Nephron progenitor cell (in vitro differentiated cells): ENCODE data around the gene ELMOD3.
A peak's percentile ranks its signal among the peaks of the same experiment; 100 is the strongest.
"Not testable (repeated sequence)": the region's sequence is repeated elsewhere in the genome, so short reads cannot be mapped to it uniquely, and the experiment has no call there.

Experiments used
- DNase-seq: peaks from one replicate; pipeline ENCODE4 v3.0.0; 2021
- H3K27ac Mint-ChIP-seq: 2 replicates; pipeline ENCODE4 v1.8.0; 2021; ENCODE audit warnings: mild to moderate bottlenecking, moderate library complexity, mixed read lengths
- H3K27me3 Mint-ChIP-seq: 2 replicates; pipeline ENCODE4 v1.8.0; 2021; ENCODE audit warnings: mild to moderate bottlenecking, low read depth, mixed read lengths; ENCODE audit not compliant: poor library complexity
- H3K36me3 Mint-ChIP-seq: 2 replicates; pipeline ENCODE4 v1.8.0; 2021; ENCODE audit warnings: low read depth, mixed read lengths
- H3K4me1 Mint-ChIP-seq: 2 replicates; pipeline ENCODE4 v1.8.0; 2021; ENCODE audit warnings: mixed read lengths
- H3K4me3 Mint-ChIP-seq: 2 replicates; pipeline ENCODE4 v1.8.0; 2021; ENCODE audit warnings: mild to moderate bottlenecking, moderate library complexity, mixed read lengths
- H3K9me3 Mint-ChIP-seq: 2 replicates; pipeline ENCODE4 v1.8.0; 2021; ENCODE audit warnings: mild to moderate bottlenecking, moderate library complexity, mixed read lengths
- CTCF ChIP-seq: fragments of 200-600 bp; sonication (generic); IDR thresholded peaks from 2 replicates; pipeline ENCODE4 v1.5.0; 2021; ENCODE audit warnings: antibody characterized with exemption

Gene ELMOD3

GRCh38 chr2:85323351-85323987 is 31.1 kb upstream of the ELMOD3 start:
- Mint-ChIP-seq H3K4me1 (peaks cover 45% of the 10 kb centered on the region), H3K4me3 (peak overlapping the region; percentile 5), H3K36me3 (peaks cover 67% of the 10 kb centered on the region)

GRCh38 chr2:85323988-85324367 is 30.6 kb upstream of the ELMOD3 start:
- not testable (repeated sequence) for H3K9me3 Mint-ChIP-seq, H3K27ac Mint-ChIP-seq, DNase-seq, H3K27me3 Mint-ChIP-seq
- H3K4me1 Mint-ChIP-seq = peaks cover 45% of the 10 kb centered on the region
- peak overlapping the region; percentile 5 for H3K4me3 Mint-ChIP-seq
- H3K36me3 Mint-ChIP-seq = peaks cover 61% of the 10 kb centered on the region

More at GRCh38 chr2:85323351-85323987, 31.1 kb upstream of the ELMOD3 start:
- TF ChIP-seq CTCF = no peak
- no peaks in the 10 kb centered on the region for H3K9me3 Mint-ChIP-seq
- no peaks in the 10 kb centered on the region for H3K27me3 Mint-ChIP-seq
- H3K27ac Mint-ChIP-seq = no peak overlapping the region
- DNase-seq = no peak

GRCh38 chr2:85324639-85325465 is 29.7 kb upstream of the ELMOD3 start:
- TF ChIP-seq CTCF = no peak
- Mint-ChIP-seq H3K27ac (no peak overlapping the region), H3K36me3 (peaks cover 54% of the 10 kb centered on the region), H3K4me3 (peak overlapping the region; percentile 97), H3K9me3 (no peaks in the 10 kb centered on the region), H3K4me1 (peaks cover 50% of the 10 kb centered on the region), H3K27me3 (no peaks in the 10 kb centered on the region)
- DNase-seq = no peak

- Mint-ChIP-seq H3K4me3 (peak overlapping the region; percentile 97), H3K9me3 (no peaks in the 10 kb centered on the region), H3K27ac (no peak overlapping the region), H3K4me1 (peaks cover 50% of the 10 kb centered on the region), H3K27me3 (no peaks in the 10 kb centered on the region), H3K36me3 (peaks cover 48% of the 10 kb centered on the region)
- DNase-seq = no peak
- no peak for TF ChIP-seq CTCF
These were observed 29.1 kb upstream of the ELMOD3 start for GRCh38 chr2:85325466-85325811.

GRCh38 chr2:85326406-85327159 is 28.0 kb upstream of the ELMOD3 start:
- no peak for DNase-seq
- Mint-ChIP-seq H3K4me1 (peaks cover 50% of the 10 kb centered on the region), H3K9me3 (no peaks in the 10 kb centered on the region), H3K4me3 (peak overlapping the region; percentile 97), H3K27ac (no peak overlapping the region), H3K36me3 (peaks cover 36% of the 10 kb centered on the region), H3K27me3 (peaks cover 5% of the 10 kb centered on the region)
- TF ChIP-seq CTCF = no peak

GRCh38 chr2:85327160-85327821 is 27.3 kb upstream of the ELMOD3 start:
- no peak for TF ChIP-seq CTCF
- H3K4me1 Mint-ChIP-seq = peaks cover 50% of the 10 kb centered on the region
- peak overlapping the region; percentile 99 for H3K27ac Mint-ChIP-seq
- peaks cover 29% of the 10 kb centered on the region for H3K36me3 Mint-ChIP-seq
- DNase-seq = peak; percentile 42
- H3K4me3 Mint-ChIP-seq = peak overlapping the region; percentile 97
- H3K9me3 Mint-ChIP-seq = no peaks in the 10 kb centered on the region
- H3K27me3 Mint-ChIP-seq = peaks cover 5% of the 10 kb centered on the region
